22Rv1 (cell line): ENCODE measurements around the gene HPD.

Source experiments
- ZFX ChIP-seq: fragments of 450-650 bp; IDR thresholded peaks from 2 replicates; pipeline ENCODE4 v1.6.1; 2017; ENCODE audit warnings: antibody characterized with exemption, borderline replicate concordance
- TF ChIP-seq, protein P1 (sequence below): fragments of 450-650 bp; IDR thresholded peaks from 2 replicates; pipeline ENCODE4 v1.5.1; 2017; ENCODE audit warnings: mild to moderate bottlenecking

GRCh38 chr12:121874071-121874470, 15.4 kb upstream of the HPD start:
- TF ChIP-seq, protein P1, sequence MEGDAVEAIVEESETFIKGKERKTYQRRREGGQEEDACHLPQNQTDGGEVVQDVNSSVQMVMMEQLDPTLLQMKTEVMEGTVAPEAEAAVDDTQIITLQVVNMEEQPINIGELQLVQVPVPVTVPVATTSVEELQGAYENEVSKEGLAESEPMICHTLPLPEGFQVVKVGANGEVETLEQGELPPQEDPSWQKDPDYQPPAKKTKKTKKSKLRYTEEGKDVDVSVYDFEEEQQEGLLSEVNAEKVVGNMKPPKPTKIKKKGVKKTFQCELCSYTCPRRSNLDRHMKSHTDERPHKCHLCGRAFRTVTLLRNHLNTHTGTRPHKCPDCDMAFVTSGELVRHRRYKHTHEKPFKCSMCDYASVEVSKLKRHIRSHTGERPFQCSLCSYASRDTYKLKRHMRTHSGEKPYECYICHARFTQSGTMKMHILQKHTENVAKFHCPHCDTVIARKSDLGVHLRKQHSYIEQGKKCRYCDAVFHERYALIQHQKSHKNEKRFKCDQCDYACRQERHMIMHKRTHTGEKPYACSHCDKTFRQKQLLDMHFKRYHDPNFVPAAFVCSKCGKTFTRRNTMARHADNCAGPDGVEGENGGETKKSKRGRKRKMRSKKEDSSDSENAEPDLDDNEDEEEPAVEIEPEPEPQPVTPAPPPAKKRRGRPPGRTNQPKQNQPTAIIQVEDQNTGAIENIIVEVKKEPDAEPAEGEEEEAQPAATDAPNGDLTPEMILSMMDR: no peak
- TF ChIP-seq ZFX: no peak
